Psoas muscle (tissue), 8 donors: ENCODE results near the gene SYT13. TPM values are rescaled to one million over a fixed set of nuclear protein-coding genes. Genes with fewer than 3 reads are reported as not detected.

Source experiments
- ATAC-seq, 4 donors: fragments of 200-7000 bp; cut with Tn5 transposase; one replicate each; pipeline ENCODE4 v1.9.1; 2020; ENCODE audit warnings: moderate library complexity in 3 of 4, mild to moderate bottlenecking in 2 of 4
- DNase-seq, 2 donors: peaks; one replicate each; pipeline ENCODE4 v3.0.0-alpha.2; 2020
- H3K27ac ChIP-seq: fragments of 200-600 bp; one replicate; pipeline ENCODE4 v1.8.0; 2022
- H3K27me3 ChIP-seq, 3 donors: fragments of 200-600 bp in 1 of 3; one replicate each; pipeline versions ENCODE4 v1.6.1 to v1.8.0; 2013 to 2022; ENCODE audit warnings: low read length in 2 of 3, mild to moderate bottlenecking in 2 of 3, moderate library complexity in 1 of 3; ENCODE audit not compliant: insufficient read depth in 3 of 3
- H3K36me3 ChIP-seq, 2 donors: fragments of 200-600 bp in 1 of 2; one replicate each; pipeline versions ENCODE4 v1.6.1 to v1.8.0; 2013 to 2022; ENCODE audit warnings: low read depth in 1 of 2, mild to moderate bottlenecking in 1 of 2, moderate library complexity in 1 of 2; ENCODE audit not compliant: insufficient read depth in 1 of 2
- H3K4me1 ChIP-seq: fragments of 200-600 bp; one replicate; pipeline ENCODE4 v1.8.0; 2022
- H3K4me3 ChIP-seq: fragments of 200-600 bp; one replicate; pipeline ENCODE4 v1.8.0; 2022; ENCODE audit warnings: mild to moderate bottlenecking
- H3K9me3 ChIP-seq: fragments of 200-600 bp; one replicate; pipeline ENCODE4 v1.8.0; 2022
- WGBS, 3 donors: extraction: QIAGEN DNeasy Blood & Tissue Kit; methylation state at CpG; one replicate each; pipeline versions ENCODE4 v1.1.6 to v1.1.7; 2013; 5-methylcytosine and 5-hydroxymethylcytosine counted together
- intact Hi-C, 2 donors: fragments of 100-400 bp; cut with DNase I; formaldehyde crosslinking; loops; one replicate each; pipeline versions ENCODE4 v1.11.0 to v1.14.2; 2022
- polyA plus RNA-seq, 3 donors: library from polyadenylated mRNA; stranded (reverse); fragments of 200-250 nt; gene quantifications; one replicate each; pipeline ENCODE4 v1.2.3, GENCODE V29; 2013
- total RNA-seq, 4 donors: library from RNA; stranded (reverse); fragmentation: NEBNext Ultra II Directional in 2 of 4; extraction: Animal tissue kit (Norgen Biotek cat#: 25700) in 2 of 4; gene quantifications; one replicate each; pipeline versions ENCODE4 v1.2.1 to v1.2.4, GENCODE V29; 2021 to 2023
- TF ChIP-seq, protein P1 (sequence below): fragments of 200-600 bp; IDR thresholded peaks from one replicate; pipeline ENCODE4 v1.8.0; 2022; ENCODE audit warnings: antibody characterized with exemption
- donor health status: healthy with polysubstance abuse.
- donor health status: DM: no; HTN: no; CAD: no; lungs with moderate emphysema.
- donor health status: Bipolar disorder and iron deficiency.
- donor health status: healthy.
- donor health status: DM: yes; HTN: yes; CAD: no.
- donor health status: DM: no; HTN: no; CAD: no.
- donor health status: DM: no; HTN: no; CAD: no.
- donor health status: DM: yes; HTN: yes; CAD: no.

SYT13 gene
- total and polyA plus RNA-seq, 7 donors: 0.05 to 0.22 (median 0.08) TPM; not detected in 1

DNA sequence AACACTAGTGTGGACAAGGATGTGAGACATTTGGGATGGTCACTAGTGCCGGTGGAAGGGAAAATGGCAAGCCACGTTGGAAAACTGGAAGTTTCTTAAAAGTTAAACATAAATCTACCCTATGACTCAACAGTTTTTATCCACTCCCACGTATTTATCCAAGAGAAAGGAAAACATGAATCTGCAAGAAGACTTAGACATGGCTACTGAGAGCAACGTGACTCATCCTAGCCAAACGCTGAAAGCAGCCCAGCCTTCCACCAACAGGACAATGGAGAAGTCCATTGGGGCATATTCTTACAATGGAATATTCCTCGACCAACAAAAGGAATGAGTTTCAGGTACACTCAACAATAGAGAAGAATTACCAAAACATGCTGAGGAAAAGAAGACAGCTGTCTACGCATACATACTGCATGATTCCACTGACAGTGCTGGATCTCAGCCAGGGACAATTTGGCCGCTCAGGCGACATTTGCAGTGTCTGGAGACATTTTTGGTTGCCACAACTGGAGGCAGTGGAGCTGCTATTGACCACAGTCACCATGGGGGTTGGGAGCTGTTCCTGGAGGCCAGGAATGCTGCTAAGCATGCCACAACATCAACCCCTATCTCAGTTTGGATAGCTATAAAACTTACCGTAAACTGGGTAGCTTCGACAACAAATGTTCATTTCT lies 21.2 kb downstream of the SYT13 start:
- 47 to 57% (median 51%) methylated on average over 11 of the region's 11 CpGs for WGBS, 3 donors
- intact Hi-C loops: no loop called here
- no peak for DNase-seq
- ATAC-seq: no peak
- no peaks in the 10 kb centered on the region for H3K36me3 ChIP-seq
- no peaks in the 10 kb centered on the region for H3K9me3 ChIP-seq
- H3K4me3 ChIP-seq: no peak overlapping the region
- H3K4me1 ChIP-seq: no peaks in the 10 kb centered on the region
- TF ChIP-seq, protein P1, sequence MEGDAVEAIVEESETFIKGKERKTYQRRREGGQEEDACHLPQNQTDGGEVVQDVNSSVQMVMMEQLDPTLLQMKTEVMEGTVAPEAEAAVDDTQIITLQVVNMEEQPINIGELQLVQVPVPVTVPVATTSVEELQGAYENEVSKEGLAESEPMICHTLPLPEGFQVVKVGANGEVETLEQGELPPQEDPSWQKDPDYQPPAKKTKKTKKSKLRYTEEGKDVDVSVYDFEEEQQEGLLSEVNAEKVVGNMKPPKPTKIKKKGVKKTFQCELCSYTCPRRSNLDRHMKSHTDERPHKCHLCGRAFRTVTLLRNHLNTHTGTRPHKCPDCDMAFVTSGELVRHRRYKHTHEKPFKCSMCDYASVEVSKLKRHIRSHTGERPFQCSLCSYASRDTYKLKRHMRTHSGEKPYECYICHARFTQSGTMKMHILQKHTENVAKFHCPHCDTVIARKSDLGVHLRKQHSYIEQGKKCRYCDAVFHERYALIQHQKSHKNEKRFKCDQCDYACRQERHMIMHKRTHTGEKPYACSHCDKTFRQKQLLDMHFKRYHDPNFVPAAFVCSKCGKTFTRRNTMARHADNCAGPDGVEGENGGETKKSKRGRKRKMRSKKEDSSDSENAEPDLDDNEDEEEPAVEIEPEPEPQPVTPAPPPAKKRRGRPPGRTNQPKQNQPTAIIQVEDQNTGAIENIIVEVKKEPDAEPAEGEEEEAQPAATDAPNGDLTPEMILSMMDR: no peak
- H3K27ac ChIP-seq: no peak overlapping the region
- peaks cover 0 to 21% (median 4%) of the 10 kb centered on the region in 3 donors for H3K27me3 ChIP-seq

DNA sequence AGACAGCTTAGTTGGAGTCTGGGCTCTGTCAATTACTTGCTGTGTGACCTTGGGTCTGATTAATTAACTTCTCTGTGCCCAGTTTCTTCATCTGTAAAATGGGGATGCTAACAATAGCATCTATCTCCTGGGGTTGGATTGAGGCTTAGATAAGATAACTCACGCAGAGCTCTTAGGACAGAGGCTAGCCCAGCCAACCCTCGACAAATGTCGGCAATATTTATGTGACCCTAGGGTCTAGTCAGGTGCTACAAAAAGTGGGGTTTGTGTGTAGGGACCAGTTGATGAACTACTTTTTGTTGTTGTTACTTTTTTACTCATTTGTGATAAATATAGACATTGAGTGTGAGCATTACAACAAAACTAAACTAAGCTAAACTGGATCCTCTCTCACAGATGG lies 22.4 kb downstream of the SYT13 start:
- Histone ChIP-seq H3K27me3 (peaks cover 0 to 26% (median 4%) of the 10 kb centered on the region in 3 donors), H3K4me3 (no peak overlapping the region), H3K4me1 (no peaks in the 10 kb centered on the region), H3K36me3 (no peaks in the 10 kb centered on the region), H3K27ac (no peak overlapping the region), H3K9me3 (no peaks in the 10 kb centered on the region)
- intact Hi-C loops: no loop called here
- ATAC-seq (no peak), DNase-seq (no peak)
- WGBS, 3 donors: 86 to 94% (median 93%) methylated on average over 3 of the region's 3 CpGs
- TF ChIP-seq, protein P1: no peak

DNA sequence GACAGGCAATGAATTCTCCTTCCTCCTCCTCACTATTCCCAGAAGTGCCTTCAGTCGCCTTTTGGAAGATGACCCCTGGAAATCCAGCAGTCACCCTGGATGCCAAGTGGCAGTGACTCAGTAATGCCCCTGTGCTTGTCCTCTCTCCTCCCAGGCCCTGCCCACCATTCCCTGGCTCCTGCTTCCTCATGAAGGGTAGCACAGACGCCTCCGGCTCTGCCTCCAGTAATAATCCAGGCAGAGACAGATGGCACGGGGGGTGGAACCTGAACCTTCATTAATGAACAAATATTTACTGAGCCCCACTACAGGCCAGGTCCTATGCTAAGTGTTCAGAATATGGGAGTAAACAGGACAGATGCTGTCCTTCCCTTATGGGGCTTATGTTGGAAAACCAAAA lies 23.2 kb downstream of the SYT13 start:
- Histone ChIP-seq H3K27me3 (peaks cover 0 to 26% (median 4%) of the 10 kb centered on the region in 3 donors), H3K9me3 (no peaks in the 10 kb centered on the region), H3K4me3 (no peak overlapping the region), H3K4me1 (no peaks in the 10 kb centered on the region), H3K27ac (no peak overlapping the region), H3K36me3 (no peaks in the 10 kb centered on the region)
- no peak for ATAC-seq
- TF ChIP-seq, protein P1: no peak
- intact Hi-C loops: no loop called here
- 28 to 45% (median 34%) methylated on average over 4 of the region's 4 CpGs for WGBS, 3 donors
- DNase-seq: no peak

DNA sequence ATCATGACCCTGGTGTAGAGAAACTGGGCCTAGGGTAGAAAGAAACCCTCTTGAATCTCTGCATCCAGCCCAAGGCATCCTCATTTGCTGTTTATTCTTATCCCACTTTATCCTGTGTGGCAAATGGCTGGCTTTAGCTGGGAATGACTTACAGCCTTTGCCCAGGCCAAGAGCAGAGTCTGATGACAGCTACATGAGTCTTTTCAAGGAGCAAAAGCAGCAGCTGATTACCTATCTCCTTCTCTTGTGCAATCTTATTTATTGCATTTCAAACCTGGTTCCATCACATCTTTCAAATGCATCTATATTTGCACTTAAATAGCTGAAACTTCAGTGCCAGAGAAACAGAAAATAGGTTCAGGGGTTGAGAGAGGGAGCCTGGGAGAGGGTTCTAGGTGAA lies 26.1 kb downstream of the SYT13 start:
- DNase-seq (no peak), ATAC-seq (no peak)
- Histone ChIP-seq H3K4me1 (no peaks in the 10 kb centered on the region), H3K4me3 (no peak overlapping the region), H3K9me3 (no peaks in the 10 kb centered on the region), H3K36me3 (no peaks in the 10 kb centered on the region), H3K27ac (no peak overlapping the region), H3K27me3 (peaks cover 0 to 22% (median 4%) of the 10 kb centered on the region in 3 donors)
- TF ChIP-seq, protein P1: no peak
- intact Hi-C loops: no loop called here

DNA sequence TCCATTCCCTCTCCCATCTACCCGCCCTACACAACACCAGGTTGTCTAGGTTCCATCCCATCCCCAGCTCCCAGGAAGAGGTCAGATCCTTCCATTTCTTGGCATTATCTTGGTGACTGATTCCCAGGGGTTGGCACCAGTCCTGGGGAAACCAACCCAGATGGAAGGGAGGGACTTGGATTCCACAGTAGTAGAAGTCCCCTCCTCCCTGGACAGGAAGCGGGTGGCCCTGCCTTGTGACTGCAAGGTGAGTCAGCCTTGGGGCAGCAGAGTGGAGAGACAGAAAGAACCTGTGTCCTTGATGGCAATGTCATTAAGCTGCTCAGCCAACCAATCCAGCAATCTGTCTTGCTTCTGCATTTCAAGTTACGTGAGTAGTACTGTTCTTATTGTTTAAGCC lies 26.5 kb downstream of the SYT13 start:
- intact Hi-C loops: no loop called here
- no peak overlapping the region for H3K4me3 ChIP-seq
- H3K9me3 ChIP-seq: no peaks in the 10 kb centered on the region
- no peak overlapping the region for H3K27ac ChIP-seq
- H3K27me3 ChIP-seq: peaks cover 0 to 22% (median under 1%) of the 10 kb centered on the region in 3 donors
- TF ChIP-seq, protein P1: no peak
- ATAC-seq (no peak), DNase-seq (no peak)
- H3K36me3 ChIP-seq: no peaks in the 10 kb centered on the region
- no peaks in the 10 kb centered on the region for H3K4me1 ChIP-seq
- 94 to 96% (median 95%) methylated on average over 3 of the region's 3 CpGs for WGBS, 3 donors
